HepG2 (cell line): ENCODE results near the gene RIOK3. TPM values are rescaled to one million over a fixed set of nuclear protein-coding genes. Genes with fewer than 3 reads are reported as not detected.

Experiments
- HOXA7 ChIP-seq: sonication (generic); formaldehyde crosslinking; IDR thresholded peaks from 2 replicates; pipeline ENCODE4 v1.8.1; 2022; ENCODE audit warnings: mild to moderate bottlenecking, missing genetic modification reagents, moderate library complexity
- KDM3A ChIP-seq: IDR thresholded peaks from 2 replicates; pipeline ENCODE4 v1.6.1; 2018; ENCODE audit warnings: low read depth, missing compliant biosample characterization
- KIAA2018 ChIP-seq: sonication (generic); formaldehyde crosslinking; IDR thresholded peaks from 2 replicates; pipeline ENCODE4 v1.5.0; 2020; ENCODE audit warnings: mild to moderate bottlenecking, missing genetic modification reagents, borderline replicate concordance
- LRRFIP1 ChIP-seq: sonication (generic); formaldehyde crosslinking; conservative IDR thresholded peaks from 2 replicates; pipeline ENCODE4 v1.4.0; 2020; ENCODE audit warnings: missing genetic modification reagents
- MTA3 ChIP-seq: sonication (generic); formaldehyde crosslinking; IDR thresholded peaks from 2 replicates; pipeline ENCODE4 v1.4.0; 2020; ENCODE audit warnings: missing genetic modification reagents
- NONO ChIP-seq, 2 experiments: fragments of 450-650 bp in 1 of 2; sonication (generic) in 1 of 2; formaldehyde crosslinking in 1 of 2; IDR thresholded peaks in 1 of 2; conservative IDR thresholded peaks in 1 of 2; 2 replicates each; pipeline versions ENCODE4 v1.6.1 to v1.8.0; 2017 to 2022; ENCODE audit warnings: mild to moderate bottlenecking in 1 of 2, missing genetic modification reagents in 1 of 2, moderate library complexity in 1 of 2
- RBM22 ChIP-seq: fragments of 200-400 bp; formaldehyde crosslinking; optimal IDR thresholded peaks from 2 replicates; pipeline ENCODE3; 2017; ENCODE audit warnings: mild to moderate bottlenecking, low read length, moderate library complexity
- TCF7 ChIP-seq: sonication (generic); IDR thresholded peaks from 2 replicates; pipeline ENCODE4 v1.6.1; 2016; ENCODE audit warnings: antibody characterized with exemption, low read depth
- ZMYM4 ChIP-seq: sonication (generic); formaldehyde crosslinking; IDR thresholded peaks from 2 replicates; pipeline ENCODE4 v1.8.1; 2023; ENCODE audit warnings: mild to moderate bottlenecking, missing genetic modification reagents
- ZNF20 ChIP-seq: sonication (generic); formaldehyde crosslinking; IDR thresholded peaks from 2 replicates; pipeline ENCODE4 v1.4.0; 2020; ENCODE audit warnings: mild to moderate bottlenecking, moderate library complexity, missing genetic modification reagents
- ZNF280B ChIP-seq: sonication (generic); formaldehyde crosslinking; IDR thresholded peaks from 2 replicates; pipeline ENCODE4 v1.5.0; 2020; ENCODE audit warnings: missing genetic modification reagents, mild to moderate bottlenecking, borderline replicate concordance
- ZNF891 ChIP-seq: sonication (generic); formaldehyde crosslinking; IDR thresholded peaks from 2 replicates; pipeline ENCODE4 v1.5.0; 2020; ENCODE audit warnings: mild to moderate bottlenecking, missing genetic modification reagents
- polyA plus RNA-seq, 8 experiments: library from polyadenylated mRNA; depleted of rRNA in 3 of 8; stranded (reverse) in 7 of 8; unstranded in 1 of 8; fragments of >200 nt; fragmentation: Illumina TruSeq in 4 of 8; extraction: Trizol in 4 of 8; gene quantifications; 2 replicates each; pipeline versions ENCODE4 v1.2.1 to v1.2.3, GENCODE V29; 2011 to 2016; ENCODE audit warnings: low read depth in 4 of 8, missing spikeins in 1 of 8, mixed read lengths in 1 of 8; ENCODE audit not compliant: insufficient read depth in 1 of 8
- total RNA-seq, 5 experiments: library from RNA; depleted of rRNA; stranded (reverse); fragments of >200 nt; fragmentation: Illumina TruSeq; extraction: Trizol; gene quantifications; 2 replicates each; pipeline ENCODE4 v1.2.3, GENCODE V29; 2016; ENCODE audit warnings: low read depth in 1 of 5
- TF ChIP-seq, protein P1 (sequence below): sonication (generic); formaldehyde crosslinking; conservative IDR thresholded peaks from 2 replicates; pipeline ENCODE4 v1.8.0; 2022; ENCODE audit warnings: mild to moderate bottlenecking, moderate library complexity, missing genetic modification reagents
- TF ChIP-seq, protein P2 (sequence below): sonication (generic); formaldehyde crosslinking; IDR thresholded peaks from 2 replicates; pipeline ENCODE4 v1.4.0; 2020; ENCODE audit warnings: missing genetic modification reagents

The RIOK3 gene
- total and polyA plus RNA-seq, 2 of the 13 experiments (the other 11 are each of a cell fraction or from before 2014, with no cell fraction given), result 26.7 to 36.0 TPM

GRCh38 chr18:23515911-23516546 lies 62.9 kb downstream of the RIOK3 start (continued):
- TF ChIP-seq, protein P1, sequence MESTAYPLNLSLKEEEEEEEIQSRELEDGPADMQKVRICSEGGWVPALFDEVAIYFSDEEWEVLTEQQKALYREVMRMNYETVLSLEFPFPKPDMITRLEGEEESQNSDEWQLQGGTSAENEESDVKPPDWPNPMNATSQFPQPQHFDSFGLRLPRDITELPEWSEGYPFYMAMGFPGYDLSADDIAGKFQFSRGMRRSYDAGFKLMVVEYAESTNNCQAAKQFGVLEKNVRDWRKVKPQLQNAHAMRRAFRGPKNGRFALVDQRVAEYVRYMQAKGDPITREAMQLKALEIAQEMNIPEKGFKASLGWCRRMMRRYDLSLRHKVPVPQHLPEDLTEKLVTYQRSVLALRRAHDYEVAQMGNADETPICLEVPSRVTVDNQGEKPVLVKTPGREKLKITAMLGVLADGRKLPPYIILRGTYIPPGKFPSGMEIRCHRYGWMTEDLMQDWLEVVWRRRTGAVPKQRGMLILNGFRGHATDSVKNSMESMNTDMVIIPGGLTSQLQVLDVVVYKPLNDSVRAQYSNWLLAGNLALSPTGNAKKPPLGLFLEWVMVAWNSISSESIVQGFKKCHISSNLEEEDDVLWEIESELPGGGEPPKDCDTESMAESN (CRISPR knock-in tag), result no peak
- no peak for TF ChIP-seq MTA3 (CRISPR knock-in tag)
- TF ChIP-seq, protein P2, sequence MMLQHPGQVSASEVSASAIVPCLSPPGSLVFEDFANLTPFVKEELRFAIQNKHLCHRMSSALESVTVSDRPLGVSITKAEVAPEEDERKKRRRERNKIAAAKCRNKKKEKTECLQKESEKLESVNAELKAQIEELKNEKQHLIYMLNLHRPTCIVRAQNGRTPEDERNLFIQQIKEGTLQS (CRISPR knock-in tag), result no peak
- no peak for TF ChIP-seq ZNF280B (CRISPR knock-in tag)
- no peak for TF ChIP-seq NONO (IDR thresholded peaks at IDR 0.05)
- TF ChIP-seq NONO (CRISPR knock-in tag; conservative IDR thresholded peaks at IDR 0.05), result 0 out of 2 replicates have a peak, but pooled peaks have one; percentile 30
- TF ChIP-seq RBM22, result peak; percentile 26
- TF ChIP-seq KDM3A, result peak; percentile 53; the same call in 1 of the 2 replicates
- no peak for TF ChIP-seq ZNF891 (CRISPR knock-in tag)
- TF ChIP-seq LRRFIP1 (CRISPR knock-in tag), result no peak
- TF ChIP-seq HOXA7 (CRISPR knock-in tag), result no peak
- no peak for TF ChIP-seq ZMYM4 (CRISPR knock-in tag)
- TF ChIP-seq ZNF20 (CRISPR knock-in tag), result no peak
- TF ChIP-seq KIAA2018 (CRISPR knock-in tag), result no peak
- TF ChIP-seq TCF7, result no peak
